ENCODE data around the gene DFFB. TPM values are rescaled to one million over a fixed set of nuclear protein-coding genes. Genes with fewer than 3 reads are reported as not detected.
A peak's percentile ranks its signal among the peaks of the same experiment; 100 is the strongest.

DFFB gene
- total and polyA plus RNA-seq, 8 donors, result 5.4 to 14.7 (median 11.2) TPM

DNA sequence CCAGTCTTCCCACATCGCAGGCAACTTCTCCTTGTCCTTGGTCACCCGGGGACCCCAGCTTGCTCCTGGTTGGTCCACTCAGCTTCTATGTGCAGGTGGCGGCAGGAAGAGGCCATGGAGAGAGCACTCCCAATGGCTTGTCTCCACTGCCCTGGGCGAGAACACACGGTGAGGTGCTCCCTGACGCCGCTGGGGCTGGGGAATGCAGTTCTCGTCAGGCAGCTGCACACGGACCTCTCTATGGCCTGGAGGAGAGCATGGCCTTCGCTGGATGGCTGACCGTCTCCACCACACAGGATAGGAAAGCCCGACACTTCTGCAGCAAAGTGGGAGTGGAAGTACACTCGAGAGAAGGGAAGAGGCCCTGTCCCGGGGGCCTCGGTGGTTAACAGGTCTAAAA, 31.0 kb downstream of the DFFB start:
- ATAC-seq (no peak), DNase-seq (peak in 1 of 4 donors; percentile 49)
- Histone ChIP-seq H3K27me3 (no peaks in the 10 kb centered on the region), H3K4me1 (peaks cover 0 to 19% of the 10 kb centered on the region in 2 donors), H3K36me3 (peaks cover 0 to 87% of the 10 kb centered on the region in 2 donors), H3K27ac (no peak overlapping the region), H3K9me3 (no peaks in the 10 kb centered on the region), H3K4me3 (no peak overlapping the region)
- intact Hi-C loops (cut with DNase I), result no loop called here
- TF ChIP-seq, protein P1, sequence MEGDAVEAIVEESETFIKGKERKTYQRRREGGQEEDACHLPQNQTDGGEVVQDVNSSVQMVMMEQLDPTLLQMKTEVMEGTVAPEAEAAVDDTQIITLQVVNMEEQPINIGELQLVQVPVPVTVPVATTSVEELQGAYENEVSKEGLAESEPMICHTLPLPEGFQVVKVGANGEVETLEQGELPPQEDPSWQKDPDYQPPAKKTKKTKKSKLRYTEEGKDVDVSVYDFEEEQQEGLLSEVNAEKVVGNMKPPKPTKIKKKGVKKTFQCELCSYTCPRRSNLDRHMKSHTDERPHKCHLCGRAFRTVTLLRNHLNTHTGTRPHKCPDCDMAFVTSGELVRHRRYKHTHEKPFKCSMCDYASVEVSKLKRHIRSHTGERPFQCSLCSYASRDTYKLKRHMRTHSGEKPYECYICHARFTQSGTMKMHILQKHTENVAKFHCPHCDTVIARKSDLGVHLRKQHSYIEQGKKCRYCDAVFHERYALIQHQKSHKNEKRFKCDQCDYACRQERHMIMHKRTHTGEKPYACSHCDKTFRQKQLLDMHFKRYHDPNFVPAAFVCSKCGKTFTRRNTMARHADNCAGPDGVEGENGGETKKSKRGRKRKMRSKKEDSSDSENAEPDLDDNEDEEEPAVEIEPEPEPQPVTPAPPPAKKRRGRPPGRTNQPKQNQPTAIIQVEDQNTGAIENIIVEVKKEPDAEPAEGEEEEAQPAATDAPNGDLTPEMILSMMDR (IDR thresholded peaks at IDR 0.05), result no peak

DNA sequence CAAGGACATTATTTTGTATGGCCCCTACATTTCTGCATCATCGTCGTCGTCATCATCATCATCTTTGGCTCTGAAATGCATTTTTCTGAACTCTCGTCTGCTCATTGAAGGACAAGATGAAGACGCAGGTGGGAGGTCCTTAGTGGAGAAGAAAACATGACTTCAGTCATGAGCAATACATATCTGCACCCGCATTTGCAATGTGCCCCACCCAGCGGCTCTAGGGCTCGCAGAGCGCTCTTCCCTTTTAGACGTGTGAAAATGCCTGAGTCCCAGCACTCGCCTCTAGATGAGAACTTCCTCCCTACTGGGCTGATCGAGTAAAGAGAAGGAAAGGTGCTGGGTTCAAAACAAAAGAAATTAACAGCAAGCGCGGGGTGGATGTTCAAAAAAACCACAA, 32.7 kb downstream of the DFFB start:
- H3K36me3 ChIP-seq, result peaks cover 0 to 76% of the 10 kb centered on the region in 2 donors
- H3K4me3 ChIP-seq, result no peak overlapping the region
- DNase-seq (peak in 1 of 4 donors; percentile 31), ATAC-seq (peak; percentile 28)
- H3K4me1 ChIP-seq, result peaks cover 0 to 19% of the 10 kb centered on the region in 2 donors
- no peak overlapping the region for H3K27ac ChIP-seq
- no peaks in the 10 kb centered on the region for H3K9me3 ChIP-seq
- intact Hi-C loops (cut with DNase I), result no loop called here
- TF ChIP-seq, protein P1 (IDR thresholded peaks at IDR 0.05), result no peak
- H3K27me3 ChIP-seq, result no peaks in the 10 kb centered on the region

DNA sequence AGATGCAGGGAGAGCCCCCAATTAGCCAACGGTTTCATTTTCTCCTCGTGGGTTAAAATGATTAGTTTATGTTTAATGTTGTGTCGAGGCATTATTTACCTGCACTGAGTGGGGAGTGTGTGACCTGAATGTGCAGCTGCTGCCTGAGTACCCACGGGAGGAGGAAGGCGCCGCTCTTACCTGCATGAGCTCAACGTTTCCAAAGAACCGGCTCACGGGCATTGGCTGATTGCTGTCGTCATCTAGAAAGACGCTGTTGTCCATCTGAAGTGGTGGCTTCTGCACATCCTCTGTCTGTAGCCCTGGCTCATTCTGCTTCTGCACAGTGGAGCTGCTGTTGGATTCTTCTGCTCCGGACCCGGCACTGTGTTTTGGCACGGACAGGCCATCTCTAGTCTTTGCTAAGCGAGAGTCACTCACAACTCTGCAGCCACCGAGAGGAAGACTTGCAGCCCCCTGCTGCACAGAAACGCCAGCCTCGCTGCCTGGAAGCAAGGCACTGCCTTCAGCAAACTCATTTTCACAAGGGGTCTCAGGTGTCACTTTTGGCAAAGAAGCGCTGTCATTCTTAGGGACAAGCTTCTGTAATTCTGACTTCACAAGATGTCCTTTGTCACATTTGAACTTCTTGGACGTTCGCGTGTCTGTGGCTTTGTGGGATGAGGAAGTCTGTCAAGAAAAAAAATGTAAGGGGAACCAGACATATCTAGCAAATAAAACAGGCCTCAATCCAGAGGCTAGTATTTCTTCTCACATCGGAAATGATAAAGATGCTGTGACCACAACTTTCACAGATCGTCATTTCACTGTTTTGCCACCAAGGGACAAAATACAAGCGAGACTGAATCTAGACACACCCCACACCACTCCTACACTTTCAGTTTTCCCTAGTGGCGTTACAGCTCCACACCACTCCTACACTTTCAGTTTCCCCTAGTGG, 33.4 kb downstream of the DFFB start:
- Histone ChIP-seq H3K9me3 (no peaks in the 10 kb centered on the region), H3K27ac (peak overlapping the region in 1 of 2 donors; percentile 65), H3K4me3 (no peak overlapping the region), H3K27me3 (no peaks in the 10 kb centered on the region), H3K36me3 (peaks cover 0 to 76% of the 10 kb centered on the region in 2 donors), H3K4me1 (peaks cover 0 to 19% of the 10 kb centered on the region in 2 donors)
- intact Hi-C loops (cut with DNase I), result no loop called here
- TF ChIP-seq, protein P1 (IDR thresholded peaks at IDR 0.05), result no peak
- DNase-seq, result peak in 1 of 4 donors; percentile 31
- peak; percentile 30 for ATAC-seq

DNA sequence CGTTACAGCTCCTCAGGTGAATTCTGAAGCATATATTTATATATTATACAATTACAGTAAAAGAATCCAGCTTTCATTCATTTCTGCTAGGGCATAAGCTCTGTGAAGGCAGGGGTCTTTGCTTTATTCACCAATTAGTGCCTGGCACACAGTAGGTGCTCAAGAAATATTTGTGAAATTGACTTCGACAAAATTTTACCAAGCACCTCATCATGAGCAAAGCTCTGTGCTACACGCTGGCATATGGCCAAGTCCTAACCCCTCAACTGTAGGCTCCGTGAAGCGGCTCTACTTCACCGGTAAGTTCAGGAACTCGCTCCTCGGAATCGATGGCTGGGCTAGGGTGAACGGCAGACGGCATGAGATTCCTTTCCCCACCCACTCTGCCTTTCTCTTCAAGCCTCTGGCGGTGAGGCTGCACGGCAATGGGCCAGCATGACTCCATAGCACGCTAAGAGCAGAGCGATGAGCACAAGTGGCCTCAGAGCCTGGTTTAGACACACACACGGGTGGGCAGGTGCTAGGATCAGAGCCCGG, 34.1 kb downstream of the DFFB start:
- DNase-seq (peak in 1 of 4 donors; percentile 36), ATAC-seq (no peak)
- H3K36me3 ChIP-seq, result peaks cover 0 to 71% of the 10 kb centered on the region in 2 donors
- TF ChIP-seq, protein P1 (IDR thresholded peaks at IDR 0.05), result no peak
- no peaks in the 10 kb centered on the region for H3K9me3 ChIP-seq
- no peak overlapping the region for H3K4me3 ChIP-seq
- H3K4me1 ChIP-seq, result peaks cover 0 to 22% of the 10 kb centered on the region in 2 donors
- no peaks in the 10 kb centered on the region for H3K27me3 ChIP-seq
- intact Hi-C loops (cut with DNase I), result no loop called here
- H3K27ac ChIP-seq, result peak overlapping the region in 1 of 2 donors; percentile 65

DNA sequence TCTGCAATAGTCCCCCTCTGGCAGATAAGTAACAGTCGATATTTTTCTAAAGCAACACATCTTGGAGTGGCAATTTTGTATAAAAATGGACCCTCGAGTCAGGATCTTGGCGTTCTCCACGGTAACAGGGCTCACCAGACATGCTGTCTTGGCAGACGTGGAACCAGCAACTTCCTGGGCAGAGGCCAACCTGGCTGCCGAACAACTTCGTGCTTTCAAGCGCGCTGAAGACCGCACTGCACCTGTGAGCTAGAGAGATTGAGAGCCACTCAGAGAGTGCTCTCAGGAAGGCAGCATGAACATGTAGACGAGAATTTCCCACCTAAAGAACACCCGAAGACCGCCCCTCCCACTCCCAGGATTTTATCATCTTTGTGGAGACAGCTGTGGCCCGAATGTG, 35.5 kb downstream of the DFFB start:
- Histone ChIP-seq H3K27ac (no peak overlapping the region), H3K36me3 (peaks cover 0 to 57% of the 10 kb centered on the region in 2 donors), H3K4me3 (no peak overlapping the region), H3K9me3 (peaks cover 0 to 2% of the 10 kb centered on the region in 2 donors), H3K27me3 (no peaks in the 10 kb centered on the region), H3K4me1 (peaks cover 0 to 26% of the 10 kb centered on the region in 2 donors)
- DNase-seq, result peak in 3 of 4 donors; percentile 11 to 79 (median 70)
- ATAC-seq, result peak; percentile 87
- TF ChIP-seq, protein P1 (IDR thresholded peaks at IDR 0.05), result no peak
- intact Hi-C loops (cut with DNase I), result no loop called here

Data from left lung (tissue), 10 donors.